Activated CD8-positive, alpha-beta memory T cell treated with anti-CD3 and anti-CD28 coated beads, Interleukin-2, amount 50 U/mL, for 4 hours (primary cell): ENCODE data around the gene CTNNA1.

Experiments used
- DNase-seq: peaks from one replicate; pipeline ENCODE4 v3.0.0-alpha.2; 2020

CTNNA1 gene

DNA sequence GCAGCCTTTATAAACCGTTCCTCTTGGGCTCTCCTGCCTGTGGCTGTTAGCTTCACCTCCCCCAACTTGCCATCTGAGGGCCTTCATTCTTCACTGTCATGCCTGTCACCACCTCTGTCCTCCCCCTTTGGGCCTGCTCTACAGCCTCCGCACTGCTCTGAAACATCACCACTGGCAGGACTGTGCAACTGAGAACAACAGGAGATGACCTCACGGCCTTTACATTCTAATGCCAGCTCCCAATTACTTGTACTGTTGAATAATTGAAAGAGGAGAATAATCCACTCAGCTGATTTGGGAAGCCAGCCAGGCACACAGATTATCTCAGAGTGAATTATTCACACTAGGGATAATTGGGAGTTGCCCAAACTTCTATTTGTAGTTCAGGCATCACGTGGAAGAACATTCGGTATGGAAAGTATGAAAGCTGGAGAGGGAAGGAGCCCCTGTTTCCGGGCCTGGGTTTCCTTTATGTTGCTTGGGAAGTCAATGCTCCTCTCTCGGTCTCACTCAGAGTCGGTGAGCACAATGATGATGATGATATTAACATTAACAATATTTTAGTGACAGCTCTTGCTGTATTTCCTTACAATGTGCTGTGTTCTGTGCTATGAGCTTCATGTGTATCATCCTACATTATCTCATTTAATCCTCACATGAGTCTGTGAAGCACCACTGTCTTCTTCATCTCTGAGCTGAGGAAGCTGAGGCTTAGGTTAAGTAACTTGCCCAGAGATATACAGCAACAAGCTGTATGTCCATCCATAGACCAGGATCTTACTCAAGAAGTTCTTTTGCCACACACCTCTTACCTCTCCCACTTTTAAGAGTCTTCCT lies 221.2 kb downstream of the CTNNA1 start:
- DNase-seq: no peak

DNA sequence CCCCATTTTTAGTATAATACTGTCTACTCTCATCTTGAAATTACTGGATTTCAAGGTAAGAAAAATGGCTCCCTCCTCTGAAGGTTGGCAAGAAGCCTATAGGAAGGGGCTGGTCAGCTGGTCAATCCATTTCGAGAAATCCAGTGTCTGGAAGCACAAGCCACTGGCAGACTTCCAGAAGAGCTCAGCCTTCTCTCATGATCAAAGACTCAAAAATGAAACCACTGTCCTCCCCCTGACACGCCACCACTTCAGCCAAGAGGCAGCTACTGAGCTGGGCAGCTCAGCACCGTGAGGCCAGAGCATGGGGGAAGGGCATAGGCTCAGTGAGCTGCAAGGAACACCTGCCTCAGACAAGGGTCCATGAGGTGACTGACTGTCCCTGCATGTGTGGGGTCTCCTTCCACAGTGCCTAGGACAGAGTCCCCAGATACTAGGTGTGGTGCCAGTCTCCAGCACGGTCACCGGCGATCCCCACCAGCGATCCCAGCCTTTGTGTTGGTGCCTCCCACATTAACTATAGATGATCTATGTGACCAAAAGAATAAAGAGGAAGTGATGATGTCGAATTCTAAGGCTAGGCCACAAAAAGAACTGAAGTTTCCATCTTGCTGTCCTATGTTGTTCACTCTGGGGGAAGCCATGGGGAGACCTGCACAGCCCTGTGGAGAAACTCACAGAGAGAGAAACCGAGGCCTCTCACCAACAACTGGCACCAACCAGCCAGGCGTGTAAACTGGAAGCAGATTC lies 222.0 kb downstream of the CTNNA1 start:
- no peak for DNase-seq

DNA sequence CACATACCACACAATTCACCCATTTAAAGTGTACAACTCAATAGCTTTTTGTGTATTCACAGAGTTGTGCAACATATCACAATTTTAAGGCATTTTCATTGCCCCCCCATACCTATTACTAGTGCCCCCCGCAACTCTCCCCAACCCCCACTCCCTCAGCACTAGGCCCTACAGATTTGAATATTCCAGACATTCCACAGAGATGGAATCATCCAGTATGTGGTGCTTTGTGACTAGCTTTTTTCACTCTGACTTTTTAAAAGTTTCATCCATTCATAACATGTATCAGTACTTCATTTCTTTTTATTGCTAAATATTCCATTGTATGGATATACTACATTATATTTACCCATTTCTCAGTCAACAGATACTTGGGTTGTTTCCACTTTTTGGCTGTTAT lies 224.9 kb downstream of the CTNNA1 start:
- DNase-seq: no peak

DNA sequence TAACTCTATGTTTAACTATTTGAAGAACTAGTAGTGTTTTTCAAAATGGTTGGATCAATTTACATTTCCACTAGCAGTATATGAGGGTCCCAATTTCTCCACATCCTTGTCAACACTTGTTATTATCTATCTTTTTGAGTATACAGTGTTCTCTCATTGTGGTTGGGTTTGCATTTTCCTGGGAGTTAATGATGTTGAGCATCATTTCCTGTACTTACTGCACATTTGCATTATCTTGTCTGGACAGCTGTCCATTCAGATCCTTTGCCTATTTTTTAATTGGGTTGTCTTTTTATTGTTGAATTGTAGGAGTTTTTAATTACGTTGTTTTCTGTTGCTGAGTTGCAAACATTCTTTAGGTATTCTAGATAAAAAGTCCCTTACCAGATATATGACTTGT lies 225.4 kb downstream of the CTNNA1 start:
- DNase-seq: no peak

DNA sequence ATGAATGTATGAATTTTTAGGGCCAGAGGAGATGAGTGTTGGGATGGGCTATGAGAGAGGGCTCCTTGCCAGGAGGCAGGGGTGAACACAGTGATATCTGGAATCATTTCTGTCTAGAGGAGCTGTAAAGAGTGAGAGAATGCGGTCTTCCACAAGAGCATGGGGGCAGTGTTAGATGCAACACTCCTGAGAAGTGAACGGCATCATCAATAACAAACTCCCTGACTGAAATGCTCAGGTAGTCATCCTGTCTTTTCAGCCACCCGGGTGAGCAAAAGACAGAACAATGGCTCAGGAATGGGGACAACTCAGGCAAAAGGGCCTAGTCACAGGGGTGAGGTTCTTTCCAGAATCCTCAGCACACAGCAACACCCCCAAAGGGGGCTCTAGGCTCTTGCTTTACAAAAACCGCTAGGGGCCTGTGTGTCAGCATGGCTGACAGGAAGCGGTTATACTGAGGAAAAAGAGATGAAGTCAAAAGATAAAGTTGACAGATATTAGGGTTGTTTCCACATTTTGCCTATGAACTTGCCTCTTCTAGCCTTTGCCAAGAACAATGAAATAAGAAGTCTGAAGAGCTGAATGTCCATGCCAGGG lies 226.6 kb downstream of the CTNNA1 start:
- DNase-seq: peak; percentile 22

DNA sequence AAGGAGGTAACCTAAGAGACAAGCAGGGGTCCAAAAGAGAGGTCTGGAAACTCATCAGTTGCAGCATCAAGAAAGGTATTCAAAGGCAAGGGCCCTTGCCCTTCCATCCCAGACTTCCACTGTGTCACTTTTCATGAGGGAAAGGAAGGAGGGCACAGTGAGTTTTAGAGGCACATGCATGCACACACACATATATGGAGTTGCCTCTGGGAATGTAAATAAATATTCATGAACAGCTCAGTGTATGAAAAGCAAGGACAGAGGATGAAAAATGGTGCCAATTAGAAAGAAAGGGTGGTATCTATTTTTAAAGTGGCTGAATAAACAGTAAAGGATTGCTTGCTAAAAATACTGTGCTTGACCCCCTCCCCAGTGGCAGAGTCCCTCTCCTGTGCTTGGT lies 227.2 kb downstream of the CTNNA1 start:
- DNase-seq: no peak

DNA sequence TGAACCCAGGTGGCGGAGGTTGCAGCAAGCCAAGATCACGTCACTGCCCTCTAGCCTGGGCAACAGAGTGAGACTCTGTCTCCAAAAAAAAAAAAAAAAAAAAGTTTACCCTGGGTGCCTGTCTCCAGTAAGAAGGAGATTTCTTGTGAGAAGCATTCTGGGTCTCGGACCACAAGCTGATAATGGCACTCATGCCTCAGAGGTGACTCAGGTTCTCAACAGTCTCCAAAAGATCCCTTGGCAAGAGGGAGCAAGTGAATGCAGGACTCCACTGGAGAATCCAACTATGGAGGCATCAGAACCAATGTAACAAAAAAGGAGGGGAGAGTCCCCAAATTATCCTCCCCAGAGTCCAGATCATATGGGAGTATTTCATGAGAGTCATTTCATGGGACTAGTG lies 227.9 kb downstream of the CTNNA1 start:
- DNase-seq: no peak

DNA sequence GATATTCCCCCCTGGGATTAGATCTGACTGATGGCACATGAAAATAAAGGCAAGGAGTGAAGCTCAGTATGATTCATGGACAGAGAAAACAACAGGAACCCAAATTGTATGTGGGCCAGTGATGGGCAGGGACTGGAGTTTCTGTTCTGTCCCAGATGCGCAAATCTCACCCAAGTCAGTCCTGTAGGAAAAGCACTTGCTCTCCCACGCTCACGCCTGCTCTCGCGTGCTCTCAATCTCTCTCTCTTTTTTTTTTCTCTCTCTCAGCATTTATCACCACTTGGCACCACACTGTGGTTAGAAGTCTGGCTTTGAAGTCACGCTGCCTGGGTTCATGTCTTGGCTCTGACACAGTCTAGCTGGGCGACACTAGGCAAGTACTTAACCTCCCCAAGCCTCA lies 228.4 kb downstream of the CTNNA1 start:
- DNase-seq: peak; percentile 22

DNA sequence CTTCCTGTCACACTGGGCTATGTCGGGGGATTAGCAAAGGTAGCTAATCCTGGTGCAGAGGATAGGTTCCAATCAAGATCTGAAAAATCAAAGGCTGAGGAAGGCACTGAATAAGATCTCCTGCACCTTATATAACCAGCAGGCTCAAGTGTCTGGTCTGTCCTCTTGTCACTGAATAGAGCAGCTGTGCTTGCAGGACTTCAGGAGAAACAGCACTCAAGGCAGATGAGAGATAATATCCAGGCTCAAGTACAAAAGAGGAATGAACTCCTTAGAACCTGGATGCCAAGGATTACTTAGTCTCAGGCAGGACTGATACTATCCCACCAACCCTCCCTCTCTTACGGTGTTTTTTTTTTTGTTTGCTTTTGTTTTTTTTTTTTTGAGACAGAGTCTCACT lies 230.8 kb downstream of the CTNNA1 start:
- no peak for DNase-seq
